GM18498 (cell line): ENCODE measurements around the gene KLHL18.
"Not testable (repeated sequence)": the region's sequence is repeated elsewhere in the genome, so short reads cannot be mapped to it uniquely, and the experiment has no call there.

Source experiments
- ATAC-seq: cut with Tn5 transposase; IDR thresholded peaks from one replicate; pipeline ENCODE4 v1.9.1; 2021; ENCODE audit warnings: mild to moderate bottlenecking, moderate library complexity; ENCODE audit not compliant: unreplicated experiment

Gene KLHL18

GRCh38 chr3:47310391-47310790 lies 27.6 kb downstream of the KLHL18 start:
- no peak for ATAC-seq

- no peak for ATAC-seq
Observed at GRCh38 chr3:47313341-47314055, 30.8 kb downstream of the KLHL18 start.

GRCh38 chr3:47314056-47314764 lies 31.5 kb downstream of the KLHL18 start:
- ATAC-seq, result no peak

- ATAC-seq, result no peak
Observed at GRCh38 chr3:47315069-47315647, 32.4 kb downstream of the KLHL18 start.

GRCh38 chr3:47316151-47316550 lies 33.4 kb downstream of the KLHL18 start:
- not testable (repeated sequence) for ATAC-seq

- no peak for ATAC-seq
Observed at GRCh38 chr3:47318916-47319315, 36.2 kb downstream of the KLHL18 start.

- no peak for ATAC-seq
Observed at GRCh38 chr3:47319956-47320355, 37.2 kb downstream of the KLHL18 start.

GRCh38 chr3:47323431-47324277 lies 40.9 kb downstream of the KLHL18 start:
- ATAC-seq, result no peak

GRCh38 chr3:47324278-47324865 lies 41.6 kb downstream of the KLHL18 start:
- no peak for ATAC-seq

GRCh38 chr3:47333907-47334306 lies 51.2 kb downstream of the KLHL18 start:
- no peak for ATAC-seq

GRCh38 chr3:47337656-47338055 lies 54.9 kb downstream of the KLHL18 start:
- ATAC-seq, result no peak

- ATAC-seq, result no peak
Observed at GRCh38 chr3:47339951-47340350, 57.2 kb downstream of the KLHL18 start.

GRCh38 chr3:47340866-47341265 lies 58.1 kb downstream of the KLHL18 start:
- ATAC-seq, result no peak

- no peak for ATAC-seq
Observed at GRCh38 chr3:47342151-47342550, 59.4 kb downstream of the KLHL18 start.

- no peak for ATAC-seq
Observed at GRCh38 chr3:47342812-47343211, 60.1 kb downstream of the KLHL18 start.

- no peak for ATAC-seq
Observed at GRCh38 chr3:47343471-47343971, 60.8 kb downstream of the KLHL18 start.

- ATAC-seq, result no peak
Observed at GRCh38 chr3:47344971-47345370, 62.2 kb downstream of the KLHL18 start.

- ATAC-seq, result peak; percentile 82
Observed at GRCh38 chr3:47347217-47347801, 64.6 kb downstream of the KLHL18 start.

- ATAC-seq, result no peak
Observed at GRCh38 chr3:47348411-47349154, 65.8 kb downstream of the KLHL18 start.

GRCh38 chr3:47355010-47355409 lies 72.3 kb downstream of the KLHL18 start:
- no peak for ATAC-seq
